GM21447 (cell line): ENCODE measurements around the gene DOLK.
"Not testable (repeated sequence)": the region's sequence is repeated elsewhere in the genome, so short reads cannot be mapped to it uniquely, and the experiment has no call there.

Experiments
- ATAC-seq: cut with Tn5 transposase; IDR thresholded peaks from one replicate; pipeline ENCODE4 v1.9.1; 2021; ENCODE audit not compliant: unreplicated experiment

The DOLK gene

GRCh38 chr9:128947527-128948301 lies at the start of gene DOLK, which contains the start of gene NUP188:
TSS of gene DOLK (minus strand) at chr9:128947603. CDS start at chr9:128947303, 300 bp downstream.
TSS of gene NUP188 (plus strand) at chr9:128947699. CDS start at chr9:128947720, 21 bp downstream.
- peak; percentile 65 for ATAC-seq

GRCh38 chr9:128995791-128996190 lies 48.4 kb upstream of the DOLK start:
- ATAC-seq = no peak

GRCh38 chr9:128992995-128993394 lies 45.6 kb upstream of the DOLK start:
- ATAC-seq = no peak

GRCh38 chr9:128987805-128988204 lies 40.4 kb upstream of the DOLK start:
- ATAC-seq = no peak

GRCh38 chr9:128986671-128987070 lies 39.3 kb upstream of the DOLK start:
- no peak for ATAC-seq

- no peak for ATAC-seq
These were observed 36.1 kb upstream of the DOLK start for GRCh38 chr9:128983536-128983935.

- no peak for ATAC-seq
These were observed 31.7 kb upstream of the DOLK start for GRCh38 chr9:128979111-128979510.

GRCh38 chr9:128972956-128973355 lies 25.6 kb upstream of the DOLK start:
- ATAC-seq = no peak

- ATAC-seq = no peak
These were observed 22.1 kb upstream of the DOLK start for GRCh38 chr9:128969491-128969890.

GRCh38 chr9:128961403-128961802 lies 14.0 kb upstream of the DOLK start:
- not testable (repeated sequence) for ATAC-seq

GRCh38 chr9:128947277-128947526 lies 201 bp downstream of the DOLK start:
- ATAC-seq = no peak

GRCh38 chr9:128946571-128947276 lies 679 bp downstream of the DOLK start:
- no peak for ATAC-seq

GRCh38 chr9:128945798-128946501 lies 1.5 kb downstream of the DOLK start:
- no peak for ATAC-seq

GRCh38 chr9:128944966-128945365 lies 2.4 kb downstream of the DOLK start:
- not testable (repeated sequence) for ATAC-seq

- ATAC-seq = no peak
These were observed 3.4 kb downstream of the DOLK start for GRCh38 chr9:128943832-128944620.

- no peak for ATAC-seq
These were observed 6.3 kb downstream of the DOLK start for GRCh38 chr9:128940946-128941755.

GRCh38 chr9:128940271-128940921 lies 7.0 kb downstream of the DOLK start:
- ATAC-seq = no peak

GRCh38 chr9:128937310-128938165 lies 9.9 kb downstream of the DOLK start:
- no peak for ATAC-seq
